NB4 (cell line): ENCODE data around the gene AHDC1.

Experiments
- DNase-seq: peaks from one replicate; pipeline ENCODE4 v3.0.0; 2010; ENCODE audit warnings: low read depth
- H3K4me3 ChIP-seq: one replicate; pipeline ENCODE4 v1.5.1; 2011; ENCODE audit warnings: mild to moderate bottlenecking, low read depth, low read length, moderate library complexity
- CTCF ChIP-seq: IDR thresholded peaks from one replicate; pipeline ENCODE4 v1.5.1; 2012; ENCODE audit warnings: low read depth, low read length
- MAX ChIP-seq: IDR thresholded peaks from 2 replicates; pipeline ENCODE4 v1.6.1; 2011; ENCODE audit warnings: low read depth, low read length
- MYC ChIP-seq: IDR thresholded peaks from 2 replicates; pipeline ENCODE4 v1.6.1; 2011; ENCODE audit warnings: low read depth, low read length
- POLR2A ChIP-seq: IDR thresholded peaks from 2 replicates; pipeline ENCODE4 v1.6.1; 2011; ENCODE audit warnings: mild to moderate bottlenecking; ENCODE audit not compliant: insufficient read length; ENCODE audit errors: extremely low read depth

Gene AHDC1

GRCh38 chr1:27592931-27593677 is 10.8 kb downstream of the AHDC1 start:
- H3K4me3 ChIP-seq = no peak overlapping the region
- no peak for DNase-seq

GRCh38 chr1:27592232-27592930 is 11.6 kb downstream of the AHDC1 start:
- H3K4me3 ChIP-seq = no peak overlapping the region
- DNase-seq = no peak
- TF ChIP-seq CTCF (no peak), MYC (no peak), MAX (no peak)

More at GRCh38 chr1:27592931-27593677, 10.8 kb downstream of the AHDC1 start:
- no peak for TF ChIP-seq POLR2A
- TF ChIP-seq MAX = no peak
- no peak for TF ChIP-seq MYC
- no peak for TF ChIP-seq CTCF

GRCh38 chr1:27591622-27592021 is 12.3 kb downstream of the AHDC1 start:
- no peak overlapping the region for H3K4me3 ChIP-seq
- no peak for TF ChIP-seq MYC
- TF ChIP-seq MAX = no peak
- no peak for TF ChIP-seq CTCF
- no peak for TF ChIP-seq POLR2A

GRCh38 chr1:27590917-27591508 is 12.9 kb downstream of the AHDC1 start:
- DNase-seq = no peak
- no peak overlapping the region for H3K4me3 ChIP-seq
- TF ChIP-seq MYC = no peak
- no peak for TF ChIP-seq POLR2A
- TF ChIP-seq CTCF = no peak
- no peak for TF ChIP-seq MAX

More at GRCh38 chr1:27591622-27592021, 12.3 kb downstream of the AHDC1 start:
- DNase-seq = no peak

GRCh38 chr1:27589841-27590426 is 14.0 kb downstream of the AHDC1 start:
- DNase-seq = no peak
- TF ChIP-seq MYC (no peak), POLR2A (no peak), MAX (no peak), CTCF (no peak)
- H3K4me3 ChIP-seq = no peak overlapping the region
